K562 (cell line): ENCODE results near the gene RFX3. TPM values are rescaled to one million over a fixed set of nuclear protein-coding genes. Genes with fewer than 3 reads are reported as not detected.

Experiments used
- ATAC-seq: fragments of 200-7000 bp; cut with Tn5 transposase; 3 replicates; pipeline ENCODE4 v1.9.1; 2020; ENCODE audit warnings: moderate library complexity
- Bru-seq: library from RNA; stranded (reverse); fragments of 400-500 nt; gene quantifications from one replicate; lab custom pipeline; 2021; lab: Mats Ljungman, UMichigan
- BruChase-seq, 2 experiments: library from RNA; stranded (reverse); fragments of 400-500 nt; gene quantifications; one replicate each; lab custom pipeline; 2021; lab: Mats Ljungman, UMichigan
- BruUV-seq: library from RNA; stranded (reverse); fragments of 400-500 nt; replicated peaks from 2 replicates; lab custom pipeline; 2021; lab: Mats Ljungman, UMichigan
- CTCF ChIA-PET: fragments of 300-600 bp; formaldehyde crosslinking; extraction: SDS; loops from one replicate; lab custom pipeline; 2021; ENCODE audit warnings: low intra/inter-chr PET ratio; lab: Yijun Ruan, JAX
- POLR2A ChIA-PET: fragments of 300-600, 350-650 bp; sonication (Branson Sonifier 250); formaldehyde crosslinking; extraction: SDS; loops from one replicate; lab custom pipeline; 2021; ENCODE audit warnings: antibody characterized with exemption, inconsistent platforms; lab: Yijun Ruan, JAX
- DNase-seq, 4 experiments: peaks; one replicate each; pipeline versions ENCODE4 v3.0.0 to v3.0.0-alpha.2; 2011 to 2018; ENCODE audit warnings: low spot score in 3 of 4, mixed read lengths in 3 of 4; ENCODE audit errors: extremely low read depth in 1 of 4
- FAIRE-seq: peaks from 2 replicates; lab custom pipeline; 2011; peaks lifted over from hg19 to GRCh38; lab: Jason Lieb, UNC
- H2AFZ ChIP-seq: 2 replicates; pipeline ENCODE4 v1.6.0; 2011; ENCODE audit warnings: low read depth, low read length, control low read depth, inconsistent platforms
- H3K27ac ChIP-seq: fragments of 200-600 bp; 3 replicates; pipeline ENCODE4 v1.8.0; 2011; ENCODE audit warnings: low read depth, mild to moderate bottlenecking, control low read depth, inconsistent platforms, low read length, moderate library complexity, mixed read lengths; ENCODE audit errors: extremely low read depth
- H3K27me3 ChIP-seq, 2 experiments: fragments of 300-600 bp in 1 of 2; 2 replicates in 1 of 2; 3 replicates in 1 of 2; pipeline versions ENCODE4 v1.6.0 to v1.8.0; 2011; ENCODE audit warnings: inconsistent platforms in 2 of 2, low read length in 2 of 2, mild to moderate bottlenecking in 1 of 2, mixed read lengths in 1 of 2, moderate library complexity in 1 of 2; ENCODE audit not compliant: control insufficient read depth in 2 of 2, insufficient read depth in 2 of 2
- H3K36me3 ChIP-seq: fragments of 300-600 bp; 3 replicates; pipeline ENCODE4 v1.8.0; 2011; ENCODE audit warnings: mild to moderate bottlenecking, low read length, inconsistent platforms; ENCODE audit not compliant: control insufficient read depth, insufficient read depth
- H3K4me1 ChIP-seq, 2 experiments: fragments of 200-600 bp in 1 of 2; replicated peaks in 1 of 2; 2 replicates in 1 of 2; 3 replicates in 1 of 2; pipeline versions ENCODE4 v1.5.1 to v1.8.0; 2011; ENCODE audit warnings: inconsistent platforms in 2 of 2, low read length in 2 of 2, mild to moderate bottlenecking in 1 of 2, mixed read lengths in 1 of 2, moderate library complexity in 1 of 2; ENCODE audit not compliant: control insufficient read depth in 2 of 2, insufficient read depth in 2 of 2
- H3K4me2 ChIP-seq: 2 replicates; pipeline ENCODE4 v1.6.1; 2011; ENCODE audit warnings: low read length, control low read depth, inconsistent platforms, mixed read lengths; ENCODE audit not compliant: insufficient read depth
- H3K4me3 ChIP-seq: fragments of 200-600 bp; sonication (generic), shearing (Covaris generic); 2 replicates; pipeline ENCODE4 v1.5.1; 2016; ENCODE audit warnings: control low read depth, inconsistent platforms
- H3K79me2 ChIP-seq: fragments of 200-600 bp; 3 replicates; pipeline ENCODE4 v1.8.0; 2011; ENCODE audit warnings: low read length, inconsistent platforms; ENCODE audit not compliant: control insufficient read depth, insufficient read depth
- H3K9ac ChIP-seq, 2 experiments: 2 replicates each; pipeline versions ENCODE4 v1.6.0 to v1.6.1; 2011; ENCODE audit warnings: low read depth in 2 of 2, low read length in 2 of 2, control low read depth in 1 of 2, inconsistent platforms in 1 of 2, mild to moderate bottlenecking in 1 of 2, mixed read lengths in 1 of 2; ENCODE audit not compliant: insufficient read depth in 1 of 2
- H3K9me1 ChIP-seq: one replicate; pipeline ENCODE4 v1.6.0; 2011; ENCODE audit warnings: inconsistent platforms, mild to moderate bottlenecking, low read length, moderate library complexity; ENCODE audit not compliant: control insufficient read depth, insufficient read depth
- H3K9me3 ChIP-seq: replicated peaks from 2 replicates; pipeline ENCODE4 v1.5.1; 2011; ENCODE audit warnings: low read depth, low read length, inconsistent platforms; ENCODE audit not compliant: control insufficient read depth, insufficient read depth
- H4K20me1 ChIP-seq: replicated peaks from 2 replicates; pipeline ENCODE4 v1.6.1; 2011; ENCODE audit warnings: low read length, inconsistent platforms, mixed read lengths; ENCODE audit not compliant: control insufficient read depth, insufficient read depth
- ATF2 ChIP-seq: sonication (generic); formaldehyde crosslinking; IDR thresholded peaks from 2 replicates; pipeline ENCODE4 v1.8.1; 2022; ENCODE audit warnings: missing genetic modification reagents
- BMI1 ChIP-seq: fragments of 150-350 bp; IDR thresholded peaks from 2 replicates; pipeline ENCODE4 v1.6.1; 2014; ENCODE audit warnings: low read length
- CHD2 ChIP-seq: IDR thresholded peaks from 2 replicates; pipeline ENCODE4 v1.6.1; 2011; ENCODE audit warnings: low read depth, low read length
- CREM ChIP-seq: IDR thresholded peaks from 2 replicates; pipeline ENCODE4 v1.6.1; 2014; ENCODE audit warnings: antibody characterized with exemption, low read depth
- ETS1 ChIP-seq: conservative IDR thresholded peaks from 2 replicates; pipeline ENCODE4 v1.6.1; 2011; ENCODE audit warnings: low read depth, mild to moderate bottlenecking, low read length; ENCODE audit not compliant: control insufficient read depth
- HLTF ChIP-seq: fragments of 450-650 bp; IDR thresholded peaks from 2 replicates; pipeline ENCODE4 v1.6.1; 2016
- TEAD1 ChIP-seq, 2 experiments: fragments of 450-650 bp in 1 of 2; sonication (generic) in 1 of 2; formaldehyde crosslinking; IDR thresholded peaks; 2 replicates each; pipeline versions ENCODE4 v1.4.0 to v1.8.0; 2020 to 2022; ENCODE audit warnings: mild to moderate bottlenecking in 2 of 2, missing genetic modification reagents in 1 of 2
- ZNF395 ChIP-seq: fragments of 200-800 bp; sonication (Bioruptor generic); IDR thresholded peaks from 2 replicates; pipeline ENCODE4 v1.6.1; 2017; ENCODE audit warnings: missing genetic modification characterization, missing compliant biosample characterization
- ZNF639 ChIP-seq, 2 experiments: fragments of 200-800 bp in 1 of 2; sonication (Bioruptor generic) in 1 of 2; sonication (generic) in 1 of 2; formaldehyde crosslinking in 1 of 2; IDR thresholded peaks in 1 of 2; conservative IDR thresholded peaks in 1 of 2; 2 replicates each; pipeline versions ENCODE4 v1.5.0 to v1.6.1; 2016 to 2020; ENCODE audit warnings: missing compliant biosample characterization in 1 of 2, missing genetic modification characterization in 1 of 2, missing genetic modification reagents in 1 of 2
- WGBS: fragments of 100-300 bp; shearing (Covaris generic); methylation state at CpG from one replicate; pipeline ENCODE4 v1.1.6; 2016; ENCODE audit warnings: low coverage, mixed read lengths; ENCODE audit not compliant: insufficient coverage; ENCODE audit errors: missing lambda C conversion rate; 5-methylcytosine and 5-hydroxymethylcytosine counted together
- in situ Hi-C: fragments of 300-500 bp; cut with MboI; formaldehyde crosslinking; loops from 4 replicates; pipeline ENCODE4 v1.15.0; 2018; ENCODE audit warnings: inconsistent platforms, mixed read lengths
- intact Hi-C: fragments of 100-400 bp; cut with micrococcal nuclease; formaldehyde crosslinking; loops from 2 replicates; pipeline ENCODE4 v1.14.2; 2022
- long read RNA-seq, 3 experiments: library from polyadenylated mRNA in 2 of 3; library from RNA in 1 of 3; unstranded in 2 of 3; stranded (forward) in 1 of 3; transcript quantifications; one replicate each; pipeline ENCODE4 v2.0.0, GENCODE V29; 2019 to 2022
- polyA minus RNA-seq, 3 experiments: library from RNA; depleted of rRNA, polyadenylated mRNA; stranded (reverse); fragments of >200 nt; gene quantifications; 2 replicates each; pipeline ENCODE4 v1.2.3, GENCODE V29; 2011
- polyA plus RNA-seq, 8 experiments: library from polyadenylated mRNA; depleted of rRNA in 4 of 8; stranded (reverse) in 5 of 8; unstranded in 3 of 8; fragments of >200 nt; fragmentation: Nextera tagmentation in 2 of 8; fragmentation: Illumina TruSeq in 1 of 8; extraction: Ambion mirVana in 2 of 8; extraction: Trizol in 1 of 8; gene quantifications; 2 replicates each; pipeline versions ENCODE4 v1.2.1 to v1.2.3, GENCODE V29; 2011 to 2014; ENCODE audit warnings: inconsistent platforms in 1 of 8, missing spikeins in 1 of 8
- total RNA-seq, 7 experiments: library from RNA; depleted of rRNA in 6 of 7; stranded (reverse); fragments of >200 nt in 6 of 7; fragmentation: Illumina TruSeq in 2 of 7; extraction: Trizol in 2 of 7; gene quantifications; 2 replicates each; pipeline versions ENCODE4 v1.2.1 to v1.2.3, GENCODE V29; 2011 to 2021; ENCODE audit warnings: low replicate concordance in 1 of 7

The RFX3 gene
- 11.5 and 17.9 TPM in 2 replicates for total RNA-seq (2011; cell fraction: chromatin; rRNA removed; ENCODE audit: low replicate concordance)
- total RNA-seq (2011; cell fraction: nucleolus; rRNA removed) = 3.5 and 4.7 TPM in 2 replicates
- 7.8 and 16.4 TPM in 2 replicates for total RNA-seq (2011; cell fraction: nucleoplasm; rRNA removed)
- total RNA-seq (2014; rRNA removed) (0.86 and 2.4 TPM in 2 replicates), total RNA-seq (2014; rRNA removed; fragmentation: Illumina TruSeq; extraction: Trizol) (3.3 and 3.9 TPM in 2 replicates), total RNA-seq (2015; rRNA removed; fragmentation: Illumina TruSeq; extraction: Trizol) (2.0 and 2.1 TPM in 2 replicates), total RNA-seq (2021) (4.9 and 5.2 TPM in 2 replicates), polyA plus RNA-seq (2011; rRNA removed) (3.9 and 5.7 TPM in 2 replicates), polyA plus RNA-seq (2014; fragmentation: Illumina TruSeq; extraction: Trizol) (2.7 TPM in 2 replicates), polyA plus RNA-seq (2014; fragmentation: Nextera tagmentation; extraction: Ambion mirVana) (1 to 10 TPM; 1.4 TPM), polyA plus RNA-seq (2014; rRNA removed) (1.4 and 1.5 TPM in 2 replicates), polyA minus RNA-seq (2011; rRNA and poly(A)+ RNA removed) (33.2 and 42.7 TPM in 2 replicates), Bru-seq, nascent RNA (percentile 55 among the genes with signal in this experiment), BruChase-seq, experiment 1, labeled RNA remaining after a 2-hour chase (percentile 63 among the genes with signal in this experiment), BruChase-seq, experiment 2, labeled RNA remaining after a 6-hour chase (percentile 60 among the genes with signal in this experiment)
- 2.6 and 3.3 TPM in 2 replicates for polyA plus RNA-seq (2011; cell fraction: cytosol; rRNA removed)
- 9.5 TPM in 2 replicates for polyA plus RNA-seq (2011; cell fraction: nucleus; rRNA removed)
- polyA plus RNA-seq (2012) = 1.5 and 3.3 TPM in 2 replicates
- polyA minus RNA-seq (2011; cell fraction: cytosol; rRNA and poly(A)+ RNA removed) = 2.3 and 5.9 TPM in 2 replicates
- 17.6 and 25.2 TPM in 2 replicates for polyA minus RNA-seq (2011; cell fraction: nucleus; rRNA and poly(A)+ RNA removed)
- long read RNA-seq, experiment 1, partial matches to known transcripts = 4 of 6 reads
- long read RNA-seq, experiment 1, other reads (novel, unspliced or antisense) = 2 of 6 reads
- long read RNA-seq, experiment 2, partial matches to known transcripts = 0 of 5 reads
- long read RNA-seq, experiment 2, other reads (novel, unspliced or antisense) = 5 of 5 reads
- long read RNA-seq, experiment 3 = 0 reads

GRCh38 chr9:3525836-3526164, at the start of gene RFX3:
Gene RFX3, minus strand, starts transcription at chr9:3526001. Its CDS starts 130,413 bp downstream, at chr9:3395588.
- Histone ChIP-seq H2AFZ (peak within 1 kb of the TSS; percentile 88), H3K9me3 (no peaks in the 10 kb centered on the region), H3K4me1 (peaks cover under 1 to 4% of the 10 kb centered on the region in 2 experiments; a peak in 1 of 5 replicates), H3K9ac (peak within 1 kb of the TSS; percentile 100), H3K4me3 (peak within 1 kb of the TSS; percentile 82), H3K27me3 (no peaks in the 10 kb centered on the region), H3K79me2 (peaks cover 91% of the 10 kb centered on the region), H3K36me3 (no peaks in the 10 kb centered on the region; the same call in 2 of the 3 replicates), H3K4me2 (peak within 1 kb of the TSS; percentile 95), H3K27ac (peak within 1 kb of the TSS; percentile 100), H3K9me1 (no peaks in the 10 kb centered on the region), H4K20me1 (no peaks in the 10 kb centered on the region)
- ATAC-seq = peak; percentile 64
- BruUV-seq = no TSS peak
- ChIA-PET POLR2A (interaction anchor here (1.3 to 2.4 kb wide), 2 partner anchors 16 to 17 kb away, joined by 3 to 14 read pairs; no protein-coding TSS in a partner anchor), CTCF (no interaction called here)
- no CpG with 5 or more reads among the region's 24 CpGs for WGBS
- peak; percentile 75 to 90 (median 81) for DNase-seq
- intact Hi-C loops (loop anchor here (1.0 to 2.0 kb wide), 2 partner anchors 18 to 59 kb away; no protein-coding TSS in a partner anchor), in situ Hi-C loops (no loop called here)
- no peak for FAIRE-seq
- TF ChIP-seq ZNF639 (CRISPR knock-in tag; conservative IDR thresholded peaks at IDR 0.05 in 1 of 2, IDR thresholded peaks at IDR 0.05 in 1 of 2) (0 out of 4 replicates have a peak, but pooled peaks of 1 of the 2 experiments have one; percentile 41), HLTF (no peak), BMI1 (peak; percentile 91), CREM (peak; percentile 55), CHD2 (peak; percentile 24; the same call in 1 of the 2 replicates), ZNF395 (peak; percentile 71), ATF2 (no peak), ETS1 (0 out of 2 replicates have a peak, but pooled peaks have one; percentile 15), TEAD1 (CRISPR knock-in tag; IDR thresholded peaks at IDR 0.05) (0 out of 4 replicates have a peak, but pooled peaks of 1 of the 2 experiments have one; percentile 7)
